ENCODE data around the gene ALDH7A1.

Gene ALDH7A1

GRCh38 chr5:126511961-126512360 lies 83.1 kb downstream of the ALDH7A1 start:
- H3K27ac ChIP-seq: no peak overlapping the region
- no peak for DNase-seq (ENCODE audit: low spot score)
- ChIA-PET POLR2A (ENCODE audit: low non-redundant PET) (no interaction called here), CTCF (no interaction called here)
- TF ChIP-seq CTCF (conservative IDR thresholded peaks at IDR 0.05; ENCODE audit: low read depth): no peak

GRCh38 chr5:126509339-126509738 lies 85.7 kb downstream of the ALDH7A1 start:
- no peak overlapping the region for H3K27ac ChIP-seq
- ChIA-PET POLR2A (ENCODE audit: low non-redundant PET) (no interaction called here), CTCF (no interaction called here)
- no peak for TF ChIP-seq CTCF (conservative IDR thresholded peaks at IDR 0.05; ENCODE audit: low read depth)
- no peak for DNase-seq (ENCODE audit: low spot score)

- CTCF ChIA-PET: interaction anchor here (0.6 kb wide), 1 partner anchor 58 kb away, joined by 3 read pairs; no protein-coding TSS in a partner anchor
- H3K27ac ChIP-seq: no peak overlapping the region
- POLR2A ChIA-PET (ENCODE audit: low non-redundant PET): no interaction called here
- no peak for TF ChIP-seq CTCF (conservative IDR thresholded peaks at IDR 0.05; ENCODE audit: low read depth)
- no peak for DNase-seq (ENCODE audit: low spot score)
Observed at GRCh38 chr5:126508962-126509279, 86.1 kb downstream of the ALDH7A1 start.

- TF ChIP-seq CTCF (conservative IDR thresholded peaks at IDR 0.05; ENCODE audit: low read depth): no peak
- DNase-seq (ENCODE audit: low spot score): no peak
- ChIA-PET CTCF (interaction anchor here (0.6 kb wide), 2 partner anchors 58 to 1625 kb away, joined by 3 to 4 read pairs; no protein-coding TSS in a partner anchor), POLR2A (ENCODE audit: low non-redundant PET) (no interaction called here)
- no peak overlapping the region for H3K27ac ChIP-seq
Observed at GRCh38 chr5:126508251-126508961, 86.6 kb downstream of the ALDH7A1 start.

- CTCF ChIA-PET: interaction anchor here (0.7 kb wide), 1 partner anchor 21 kb away, joined by 3 read pairs; no protein-coding TSS in a partner anchor
- no peak for DNase-seq (ENCODE audit: low spot score)
- TF ChIP-seq CTCF (conservative IDR thresholded peaks at IDR 0.05; ENCODE audit: low read depth): no peak
- POLR2A ChIA-PET (ENCODE audit: low non-redundant PET): no interaction called here
- H3K27ac ChIP-seq: no peak overlapping the region
Observed at GRCh38 chr5:126506079-126506478, 88.9 kb downstream of the ALDH7A1 start.

- no peak for TF ChIP-seq CTCF (conservative IDR thresholded peaks at IDR 0.05; ENCODE audit: low read depth)
- no peak for DNase-seq (ENCODE audit: low spot score)
- POLR2A ChIA-PET (ENCODE audit: low non-redundant PET): no interaction called here
- CTCF ChIA-PET: no interaction called here
- no peak overlapping the region for H3K27ac ChIP-seq
Observed at GRCh38 chr5:126503602-126504104, 91.4 kb downstream of the ALDH7A1 start.
